IMR-90 (cell line): Measurements from ENCODE around the gene SLC39A11.

Experiments
- FOS ChIP-seq: fragments of 150-350 bp; IDR thresholded peaks from 2 replicates; pipeline ENCODE4 v1.6.1; 2016; ENCODE audit warnings: low read depth, low read length
- MAZ ChIP-seq: IDR thresholded peaks from 2 replicates; pipeline ENCODE4 v1.6.1; 2012; ENCODE audit warnings: low read depth, mild to moderate bottlenecking, low read length, improper control_type of control experiment, moderate library complexity, borderline replicate concordance
- POLR2A ChIP-seq: IDR thresholded peaks from 2 replicates; pipeline ENCODE4 v1.6.1; 2012; ENCODE audit warnings: mild to moderate bottlenecking, low read depth, low read length
- TF ChIP-seq, protein P1 (sequence below): conservative IDR thresholded peaks from 2 replicates; pipeline ENCODE4 v1.5.1; 2012; ENCODE audit warnings: mild to moderate bottlenecking, low read depth, low read length, improper control_type of control experiment

DNA sequence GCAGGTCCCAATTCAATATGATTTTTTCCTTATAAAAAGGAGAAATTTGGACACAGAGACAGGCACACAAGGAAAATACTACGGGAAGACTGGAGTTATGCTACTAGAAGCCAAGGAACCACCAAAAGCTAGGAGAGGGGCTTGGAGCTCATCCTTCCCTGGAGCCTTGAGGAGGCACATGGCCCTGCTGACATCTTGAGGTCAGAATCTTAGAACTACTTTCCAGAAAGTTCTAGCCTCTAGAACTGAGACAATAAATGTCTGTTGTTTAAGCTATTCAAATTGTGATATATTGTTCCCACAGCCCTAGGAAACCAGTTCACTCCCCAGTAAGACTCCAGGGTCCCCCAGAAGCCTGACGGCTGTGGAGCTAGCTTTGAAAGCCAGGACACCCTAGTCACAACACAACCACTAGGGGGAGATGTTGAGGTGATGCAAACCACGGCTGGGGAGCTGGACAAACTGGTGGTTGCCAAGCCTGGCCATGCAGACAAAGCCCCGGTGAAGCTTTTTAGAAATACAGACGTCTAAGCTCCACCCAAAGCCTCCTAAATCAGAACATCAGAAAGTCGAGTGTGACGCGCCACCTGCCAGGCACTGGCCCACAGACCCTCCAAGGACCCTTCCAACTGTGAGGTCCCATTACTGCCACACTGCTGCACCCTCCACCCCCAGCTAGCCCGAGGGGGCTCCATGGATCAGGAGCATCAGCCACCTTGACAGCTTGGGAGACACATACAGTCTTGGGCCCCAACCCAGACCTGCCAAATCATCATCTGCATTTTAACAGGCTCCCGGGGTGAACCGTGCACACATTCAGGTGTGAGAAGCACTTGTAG, 106.4 kb downstream of the SLC39A11 start:
- TF ChIP-seq, protein P1, sequence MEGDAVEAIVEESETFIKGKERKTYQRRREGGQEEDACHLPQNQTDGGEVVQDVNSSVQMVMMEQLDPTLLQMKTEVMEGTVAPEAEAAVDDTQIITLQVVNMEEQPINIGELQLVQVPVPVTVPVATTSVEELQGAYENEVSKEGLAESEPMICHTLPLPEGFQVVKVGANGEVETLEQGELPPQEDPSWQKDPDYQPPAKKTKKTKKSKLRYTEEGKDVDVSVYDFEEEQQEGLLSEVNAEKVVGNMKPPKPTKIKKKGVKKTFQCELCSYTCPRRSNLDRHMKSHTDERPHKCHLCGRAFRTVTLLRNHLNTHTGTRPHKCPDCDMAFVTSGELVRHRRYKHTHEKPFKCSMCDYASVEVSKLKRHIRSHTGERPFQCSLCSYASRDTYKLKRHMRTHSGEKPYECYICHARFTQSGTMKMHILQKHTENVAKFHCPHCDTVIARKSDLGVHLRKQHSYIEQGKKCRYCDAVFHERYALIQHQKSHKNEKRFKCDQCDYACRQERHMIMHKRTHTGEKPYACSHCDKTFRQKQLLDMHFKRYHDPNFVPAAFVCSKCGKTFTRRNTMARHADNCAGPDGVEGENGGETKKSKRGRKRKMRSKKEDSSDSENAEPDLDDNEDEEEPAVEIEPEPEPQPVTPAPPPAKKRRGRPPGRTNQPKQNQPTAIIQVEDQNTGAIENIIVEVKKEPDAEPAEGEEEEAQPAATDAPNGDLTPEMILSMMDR, result peak; percentile 84
- TF ChIP-seq POLR2A (no peak), FOS (no peak), MAZ (no peak)
